Fibroblast of lung (primary cell): ENCODE data around the gene CFAP410.

Experiments
- CTCF ChIP-seq, 2 donors: IDR thresholded peaks in 1 of 2; conservative IDR thresholded peaks in 1 of 2; 1 replicate in 1 of 2; 2 replicates in 1 of 2; pipeline ENCODE4 v1.5.1; 2011 to 2012; ENCODE audit warnings: low read length in 2 of 2, control low read depth in 1 of 2, inconsistent platforms in 1 of 2, low read depth in 1 of 2, mild to moderate bottlenecking in 1 of 2
- EZH2 ChIP-seq: IDR thresholded peaks from 2 replicates; pipeline ENCODE4 v1.5.1; 2012; ENCODE audit warnings: low read length, control low read depth, mild to moderate bottlenecking; ENCODE audit errors: missing control alignments

DNA sequence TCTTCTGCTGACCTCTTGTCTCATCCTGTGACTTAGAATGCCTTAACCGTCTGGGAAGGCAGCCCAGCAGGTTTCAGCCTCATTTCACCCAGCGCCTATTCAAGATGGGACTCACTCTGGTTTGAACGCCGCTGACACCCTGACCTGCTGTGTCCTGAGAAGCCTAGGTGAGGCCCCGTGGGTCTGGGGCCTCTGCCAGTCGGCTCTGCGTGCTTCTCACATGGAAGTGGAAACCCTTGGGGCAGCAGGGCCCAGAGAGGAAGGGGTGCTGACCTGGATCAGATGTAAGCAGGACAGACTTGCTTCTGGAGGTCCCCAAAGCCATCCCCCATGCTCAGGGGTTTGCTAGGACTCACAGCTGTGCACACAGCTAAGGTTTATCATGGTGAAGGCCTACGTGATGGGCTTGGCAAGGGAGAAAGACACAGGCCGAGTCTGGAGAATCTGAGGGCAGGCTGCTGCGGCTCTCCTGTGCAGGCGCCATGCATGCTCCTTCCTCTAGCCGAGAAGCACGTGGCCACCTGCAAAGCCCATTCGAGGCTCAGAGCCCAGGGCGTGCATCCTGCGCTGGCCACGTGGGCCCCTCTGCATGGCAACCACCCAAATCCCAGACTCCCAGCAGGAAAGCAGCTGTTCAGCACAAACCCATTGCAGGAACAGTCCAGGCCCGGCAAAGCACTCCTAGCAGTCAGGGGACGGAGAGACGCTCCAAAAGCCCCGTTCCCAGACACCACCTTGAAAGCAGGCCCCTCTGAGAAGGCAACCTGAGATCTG, 18.1 kb upstream of the CFAP410 start:
- TF ChIP-seq CTCF (conservative IDR thresholded peaks at IDR 0.05 in 1 of 2, IDR thresholded peaks at IDR 0.05 in 1 of 2; ENCODE audit: low read depth in 1 of 2, low read length in 2 of 2): no peak
- TF ChIP-seq EZH2: no peak
